Neural progenitor cell (in vitro differentiated cells): ENCODE measurements around the gene OTUD3. TPM values are rescaled to one million over a fixed set of nuclear protein-coding genes. Genes with fewer than 3 reads are reported as not detected.
"Not testable (repeated sequence)": the region's sequence is repeated elsewhere in the genome, so short reads cannot be mapped to it uniquely, and the experiment has no call there.

ENCODE experiments used
- DNase-seq: peaks from one replicate; pipeline ENCODE4 v3.0.0-alpha.2; 2016; ENCODE audit warnings: low spot score
- H2AFZ ChIP-seq: fragments of 200-600 bp; sonication (generic); replicated peaks from 2 replicates; pipeline ENCODE4 v1.6.1; 2016; ENCODE audit warnings: antibody characterized with exemption
- H3F3A ChIP-seq: fragments of 200-600 bp; sonication (generic); 2 replicates; pipeline ENCODE4 v1.6.1; 2016; ENCODE audit warnings: antibody characterized with exemption, low read depth
- H3K27ac ChIP-seq: fragments of 200-600 bp; sonication (generic); 2 replicates; pipeline ENCODE4 v1.5.1; 2016; ENCODE audit warnings: mild to moderate bottlenecking
- H3K27me3 ChIP-seq: fragments of 200-600 bp; sonication (generic); 2 replicates; pipeline ENCODE4 v1.6.1; 2016; ENCODE audit warnings: mild to moderate bottlenecking, moderate library complexity
- H3K36me3 ChIP-seq: fragments of 200-600 bp; sonication (generic); 2 replicates; pipeline ENCODE4 v1.5.1; 2016
- H3K4me1 ChIP-seq: fragments of 200-600 bp; sonication (generic); 2 replicates; pipeline ENCODE4 v1.6.1; 2016; ENCODE audit warnings: mixed run types
- H3K4me2 ChIP-seq: fragments of 200-600 bp; sonication (generic); 2 replicates; pipeline ENCODE4 v1.6.1; 2016
- H3K4me3 ChIP-seq: fragments of 200-600 bp; sonication (generic); 2 replicates; pipeline ENCODE4 v1.5.1; 2016
- H3K79me2 ChIP-seq: fragments of 200-600 bp; sonication (generic); 2 replicates; pipeline ENCODE4 v1.6.1; 2016; ENCODE audit warnings: low read depth
- H3K9ac ChIP-seq: fragments of 200-600 bp; sonication (generic); 2 replicates; pipeline ENCODE4 v1.6.1; 2016
- H3K9me3 ChIP-seq: fragments of 200-600 bp; sonication (generic); 2 replicates; pipeline ENCODE4 v1.5.1; 2016; ENCODE audit warnings: low read depth
- H4K20me1 ChIP-seq: fragments of 200-600 bp; sonication (generic); 2 replicates; pipeline ENCODE4 v1.6.1; 2016; ENCODE audit warnings: low read depth
- H3K27ac Mint-ChIP-seq: 3 replicates; pipeline ENCODE4 v1.8.0; 2021; ENCODE audit warnings: mixed read lengths
- H3K27me3 Mint-ChIP-seq: 2 replicates; pipeline ENCODE4 v1.8.0; 2022; ENCODE audit warnings: low read depth, mild to moderate bottlenecking, inconsistent platforms, moderate library complexity, mixed read lengths; ENCODE audit not compliant: insufficient read depth
- H3K36me3 Mint-ChIP-seq: 3 replicates; pipeline ENCODE4 v1.8.0; 2021; ENCODE audit warnings: mixed read lengths
- H3K4me1 Mint-ChIP-seq: 3 replicates; pipeline ENCODE4 v1.8.0; 2021; ENCODE audit warnings: mixed read lengths
- H3K4me3 Mint-ChIP-seq: 3 replicates; pipeline ENCODE4 v1.8.0; 2021; ENCODE audit warnings: mild to moderate bottlenecking, moderate library complexity, mixed read lengths
- H3K9me3 Mint-ChIP-seq: 3 replicates; pipeline ENCODE4 v1.8.0; 2020; ENCODE audit warnings: mixed read lengths
- CTCF ChIP-seq: fragments of 200-600 bp; sonication (generic); IDR thresholded peaks from 2 replicates; pipeline ENCODE4 v1.5.1; 2017; ENCODE audit warnings: antibody characterized with exemption, mild to moderate bottlenecking
- EZH2 ChIP-seq: fragments of 200-600 bp; sonication (generic); IDR thresholded peaks from 2 replicates; pipeline ENCODE4 v1.6.1; 2017; ENCODE audit warnings: antibody characterized with exemption, mild to moderate bottlenecking, moderate library complexity
- EZH2phosphoT487 ChIP-seq: fragments of 200-600 bp; sonication (generic); IDR thresholded peaks from 2 replicates; pipeline ENCODE4 v1.6.1; 2017; ENCODE audit warnings: antibody characterized with exemption
- total RNA-seq: library from RNA; depleted of rRNA; stranded (reverse); fragments of >200 nt; gene quantifications from 2 replicates; pipeline ENCODE4 v1.2.3, GENCODE V29; 2015; ENCODE audit warnings: low replicate concordance

OTUD3 gene
- total RNA-seq, 1 donor from 2014 or later: 28.6 TPM

DNA sequence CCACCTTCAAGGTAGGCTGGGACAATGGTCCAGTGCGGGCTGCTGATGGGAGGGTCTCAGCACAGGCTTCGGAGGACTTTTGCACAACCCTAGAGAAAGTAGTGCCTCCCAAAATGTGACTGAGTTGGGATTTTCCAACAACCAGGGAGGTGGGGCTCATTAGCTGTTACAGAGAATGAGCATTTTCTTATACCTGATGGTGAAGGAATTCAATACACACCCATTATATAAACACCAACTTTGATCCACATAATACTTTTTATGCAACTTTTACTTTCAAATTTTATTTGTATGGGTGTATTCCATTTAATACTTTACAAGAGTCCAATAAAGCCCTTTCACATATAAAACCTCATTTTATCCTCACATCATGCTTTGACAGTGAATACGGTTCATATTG lies 35.9 kb upstream of the OTUD3 start:
- TF ChIP-seq EZH2: no peak
- no peak for TF ChIP-seq CTCF
- TF ChIP-seq EZH2phosphoT487: no peak

DNA sequence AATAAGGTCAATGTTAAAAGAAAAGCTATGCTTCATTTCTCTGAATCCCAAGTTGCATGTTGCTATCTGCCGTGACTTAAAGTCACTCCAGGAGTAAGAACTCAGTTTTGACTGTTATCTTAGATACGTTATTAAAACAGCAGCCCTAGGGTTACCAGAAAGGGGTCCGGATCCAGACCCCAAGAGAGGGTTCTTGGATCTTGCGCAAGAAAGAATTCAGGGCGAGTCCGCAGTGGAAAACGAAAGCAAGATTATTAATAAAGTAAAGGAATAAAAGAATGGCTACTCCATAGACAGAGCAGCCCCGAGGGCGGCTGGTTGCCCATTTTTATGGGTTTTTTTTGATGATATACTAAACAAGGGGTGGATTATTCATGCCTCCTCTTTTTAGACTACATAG lies 34.9 kb upstream of the OTUD3 start:
- not testable (repeated sequence) for H3K27ac Mint-ChIP-seq, H3K36me3 ChIP-seq, H3K4me3 ChIP-seq, H3K9me3 ChIP-seq, H3K27me3 ChIP-seq, H3K9me3 Mint-ChIP-seq, H3K4me2 ChIP-seq, DNase-seq, H3K27me3 Mint-ChIP-seq, H2AFZ ChIP-seq, H3K4me3 Mint-ChIP-seq, H3K9ac ChIP-seq, H3F3A ChIP-seq, H3K79me2 ChIP-seq, H3K4me1 Mint-ChIP-seq, H4K20me1 ChIP-seq, H3K4me1 ChIP-seq, H3K36me3 Mint-ChIP-seq, H3K27ac ChIP-seq

More for the DNA sequence above, 35.9 kb upstream of the OTUD3 start:
- Histone ChIP-seq H3K9me3 (no peaks in the 10 kb centered on the region), H3K4me3 (no peak overlapping the region), H3K36me3 (no peaks in the 10 kb centered on the region), H2AFZ (no peak overlapping the region), H3K9ac (no peak overlapping the region), H4K20me1 (no peaks in the 10 kb centered on the region), H3F3A (no peaks in the 10 kb centered on the region), H3K27me3 (no peaks in the 10 kb centered on the region), H3K4me1 (no peaks in the 10 kb centered on the region), H3K79me2 (no peaks in the 10 kb centered on the region), H3K4me2 (no peak overlapping the region), H3K27ac (no peak overlapping the region)
- Mint-ChIP-seq H3K4me3 (no peak overlapping the region), H3K4me1 (peaks cover 7% of the 10 kb centered on the region), H3K9me3 (no peaks in the 10 kb centered on the region), H3K27ac (no peak overlapping the region), H3K36me3 (no peaks in the 10 kb centered on the region), H3K27me3 (peaks cover 5% of the 10 kb centered on the region)
- DNase-seq: no peak

DNA sequence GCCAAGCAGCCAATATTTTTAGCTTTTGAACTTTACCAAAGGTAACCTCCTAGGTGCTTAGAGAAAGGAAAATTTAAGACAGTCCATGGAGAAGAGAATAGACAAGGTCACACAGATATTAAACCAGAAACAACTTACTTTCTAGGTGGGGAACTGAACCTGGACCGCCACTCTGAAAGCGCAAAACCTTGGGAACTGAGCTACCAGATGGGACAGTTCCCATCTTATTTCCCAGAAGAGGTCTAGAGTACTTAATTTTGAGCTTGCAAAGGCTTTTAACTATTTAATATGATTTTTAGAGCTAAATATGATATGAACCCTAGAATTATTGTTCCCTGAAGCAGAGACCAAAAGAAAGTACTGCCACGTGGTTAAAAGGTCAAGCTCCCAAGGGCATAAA lies 32.9 kb upstream of the OTUD3 start:
- H3K4me2 ChIP-seq, H3K9me3 ChIP-seq, H3K9me3 Mint-ChIP-seq, H3K4me1 ChIP-seq, H3K27ac Mint-ChIP-seq, H3K4me3 Mint-ChIP-seq, H3K27me3 ChIP-seq, H3K4me1 Mint-ChIP-seq, H3F3A ChIP-seq, H4K20me1 ChIP-seq, H3K36me3 ChIP-seq, H3K9ac ChIP-seq, H3K27ac ChIP-seq, H3K27me3 Mint-ChIP-seq, H2AFZ ChIP-seq, H3K79me2 ChIP-seq, H3K4me3 ChIP-seq, H3K36me3 Mint-ChIP-seq, DNase-seq: not testable (repeated sequence)

GRCh38 chr1:19850214-19850613 lies 32.0 kb upstream of the OTUD3 start:
- Histone ChIP-seq H3K4me2 (no peak overlapping the region), H3K27ac (no peak overlapping the region), H3K9me3 (no peaks in the 10 kb centered on the region), H3K4me3 (no peak overlapping the region), H3F3A (no peaks in the 10 kb centered on the region), H2AFZ (no peak overlapping the region), H3K79me2 (no peaks in the 10 kb centered on the region), H3K4me1 (no peaks in the 10 kb centered on the region), H4K20me1 (no peaks in the 10 kb centered on the region), H3K9ac (no peak overlapping the region), H3K27me3 (no peaks in the 10 kb centered on the region), H3K36me3 (no peaks in the 10 kb centered on the region)
- Mint-ChIP-seq H3K4me3 (no peak overlapping the region), H3K36me3 (no peaks in the 10 kb centered on the region), H3K9me3 (no peaks in the 10 kb centered on the region), H3K27me3 (peaks cover 2% of the 10 kb centered on the region), H3K27ac (no peak overlapping the region), H3K4me1 (peaks cover 2% of the 10 kb centered on the region)
- no peak for TF ChIP-seq EZH2
- no peak for TF ChIP-seq EZH2phosphoT487
- TF ChIP-seq CTCF: no peak
- no peak for DNase-seq
